IMR-90 (cell line): ENCODE measurements around the gene AKAP5. TPM values are rescaled to one million over a fixed set of nuclear protein-coding genes. Genes with fewer than 3 reads are reported as not detected.
A peak's percentile ranks its signal among the peaks of the same experiment; 100 is the strongest.

Experiments
- ATAC-seq: fragments of 200-7000 bp; cut with Tn5 transposase; 2 replicates; pipeline ENCODE4 v1.9.1; 2020; ENCODE audit warnings: low read depth, mild to moderate bottlenecking, moderate library complexity
- BruUV-seq: library from RNA; stranded (reverse); fragments of 400-500 nt; replicated peaks from 2 replicates; lab custom pipeline; 2021; lab: Mats Ljungman, UMichigan
- CTCF ChIA-PET: fragments of 300-600 bp; formaldehyde crosslinking; extraction: SDS; loops from one replicate; lab custom pipeline; 2021; ENCODE audit warnings: antibody characterized with exemption; lab: Yijun Ruan, JAX
- POLR2A ChIA-PET: fragments of 300-600 bp; sonication (Branson Sonifier 250); formaldehyde crosslinking; loops from one replicate; lab custom pipeline; 2022; ENCODE audit warnings: antibody characterized with exemption; ENCODE audit not compliant: unreplicated experiment; lab: Charles Lee
- DNase-seq: peaks from one replicate; pipeline ENCODE4 v3.0.0; 2013
- H2AFZ ChIP-seq: replicated peaks from 2 replicates; pipeline ENCODE3; 2013; ENCODE audit warnings: low read length, mild to moderate bottlenecking; ENCODE audit not compliant: poor library complexity
- H2AK5ac ChIP-seq: 2 replicates; pipeline ENCODE4 v1.6.1; 2013; ENCODE audit warnings: low read depth, low read length, inconsistent platforms
- H2AK9ac ChIP-seq: replicated peaks from 2 replicates; pipeline ENCODE3; 2013; ENCODE audit warnings: mild to moderate bottlenecking, low read depth, low read length, moderate library complexity; ENCODE audit not compliant: poor library complexity
- H2BK120ac ChIP-seq: 2 replicates; pipeline ENCODE4 v1.6.1; 2013; ENCODE audit warnings: low read depth, low read length, inconsistent platforms
- H2BK15ac ChIP-seq: 3 replicates; pipeline ENCODE4 v1.6.1; 2013; ENCODE audit warnings: low read depth, low read length, inconsistent platforms
- H2BK20ac ChIP-seq: 2 replicates; pipeline ENCODE4 v1.6.1; 2013; ENCODE audit warnings: low read depth, mild to moderate bottlenecking, inconsistent platforms, low read length, moderate library complexity
- H2BK5ac ChIP-seq: 2 replicates; pipeline ENCODE4 v1.6.1; 2013; ENCODE audit warnings: mild to moderate bottlenecking, low read depth, low read length, inconsistent platforms; ENCODE audit not compliant: poor library complexity, severe bottlenecking
- H3K14ac ChIP-seq: replicated peaks from 2 replicates; pipeline ENCODE4 v1.6.1; 2013; ENCODE audit warnings: low read depth, low read length, inconsistent platforms
- H3K18ac ChIP-seq: 2 replicates; pipeline ENCODE4 v1.6.1; 2013; ENCODE audit warnings: low read depth, low read length, control low read depth
- H3K23ac ChIP-seq: 2 replicates; pipeline ENCODE4 v1.6.1; 2013; ENCODE audit warnings: low read depth, low read length, inconsistent platforms
- H3K27ac ChIP-seq: 2 replicates; pipeline ENCODE4 v1.5.1; 2013; ENCODE audit warnings: mild to moderate bottlenecking, control low read depth, low read length; ENCODE audit not compliant: insufficient read depth
- H3K27me3 ChIP-seq: 2 replicates; pipeline ENCODE4 v1.6.1; 2013; ENCODE audit warnings: low read length; ENCODE audit not compliant: control insufficient read depth, insufficient read depth
- H3K36me3 ChIP-seq: 2 replicates; pipeline ENCODE4 v1.6.1; 2013; ENCODE audit warnings: low read length, mixed read lengths; ENCODE audit not compliant: control insufficient read depth, insufficient read depth
- H3K4ac ChIP-seq: 2 replicates; pipeline ENCODE4 v1.6.1; 2013; ENCODE audit warnings: low read depth, low read length, inconsistent platforms
- H3K4me1 ChIP-seq: 2 replicates; pipeline ENCODE4 v1.6.1; 2013; ENCODE audit warnings: low read length, mixed read lengths; ENCODE audit not compliant: control insufficient read depth, insufficient read depth
- H3K4me2 ChIP-seq: 2 replicates; pipeline ENCODE4 v1.6.1; 2013; ENCODE audit warnings: low read depth, mild to moderate bottlenecking, control low read depth, low read length, moderate library complexity
- H3K4me3 ChIP-seq: 2 replicates; pipeline ENCODE4 v1.5.1; 2013; ENCODE audit warnings: low read depth, mild to moderate bottlenecking, control low read depth, low read length, moderate library complexity; ENCODE audit not compliant: insufficient read depth
- H3K56ac ChIP-seq: 2 replicates; pipeline ENCODE4 v1.6.1; 2013; ENCODE audit warnings: low read length, inconsistent platforms; ENCODE audit not compliant: insufficient read depth; ENCODE audit errors: extremely low read depth
- H3K79me1 ChIP-seq, 2 experiments: 2 replicates each; pipeline ENCODE4 v1.6.1; 2013; ENCODE audit warnings: low read length in 2 of 2, inconsistent platforms in 1 of 2, low read depth in 1 of 2
- H3K9ac ChIP-seq: 2 replicates; pipeline ENCODE4 v1.6.1; 2013; ENCODE audit warnings: low read depth, low read length, control low read depth
- H3K9me1 ChIP-seq: 2 replicates; pipeline ENCODE4 v1.6.1; 2013; ENCODE audit warnings: low read length, inconsistent platforms; ENCODE audit not compliant: insufficient read depth
- H3K9me3 ChIP-seq: 2 replicates; pipeline ENCODE4 v1.6.1; 2013; ENCODE audit warnings: low read length; ENCODE audit not compliant: control insufficient read depth, insufficient read depth
- H4K20me1 ChIP-seq: 2 replicates; pipeline ENCODE4 v1.6.1; 2013; ENCODE audit warnings: low read length, inconsistent platforms; ENCODE audit not compliant: insufficient read depth
- H4K5ac ChIP-seq: 2 replicates; pipeline ENCODE4 v1.6.1; 2013; ENCODE audit warnings: mild to moderate bottlenecking, low read depth, low read length, control low read depth
- H4K8ac ChIP-seq, 2 experiments: 2 replicates each; pipeline ENCODE4 v1.6.1; 2013; ENCODE audit warnings: low read depth in 2 of 2, low read length in 2 of 2, control low read depth in 1 of 2, inconsistent platforms in 1 of 2
- H4K91ac ChIP-seq: 2 replicates; pipeline ENCODE4 v1.6.1; 2013; ENCODE audit warnings: low read depth, low read length, inconsistent platforms; ENCODE audit not compliant: insufficient read depth
- CHD1 ChIP-seq: IDR thresholded peaks from 2 replicates; pipeline ENCODE4 v1.6.1; 2012; ENCODE audit warnings: low read depth, low read length, improper control_type of control experiment
- ELK1 ChIP-seq: fragments of 150-350 bp; IDR thresholded peaks from 2 replicates; pipeline ENCODE4 v1.6.1; 2016; ENCODE audit warnings: low read depth, mild to moderate bottlenecking, low read length, moderate library complexity, borderline replicate concordance
- MAZ ChIP-seq: IDR thresholded peaks from 2 replicates; pipeline ENCODE4 v1.6.1; 2012; ENCODE audit warnings: low read depth, mild to moderate bottlenecking, low read length, improper control_type of control experiment, moderate library complexity, borderline replicate concordance
- RCOR1 ChIP-seq: IDR thresholded peaks from 2 replicates; pipeline ENCODE4 v1.6.1; 2012; ENCODE audit warnings: mild to moderate bottlenecking, low read length, improper control_type of control experiment; ENCODE audit not compliant: insufficient replicate concordance
- RFX5 ChIP-seq: IDR thresholded peaks from 2 replicates; pipeline ENCODE4 v1.8.0; 2012; ENCODE audit warnings: low read depth, mild to moderate bottlenecking, low read length, moderate library complexity
- USF2 ChIP-seq: fragments of 150-350 bp; IDR thresholded peaks from 2 replicates; pipeline ENCODE4 v1.6.1; 2017; ENCODE audit warnings: mild to moderate bottlenecking, antibody characterized with exemption, low read length, low read depth
- WGBS, 2 experiments: methylation state at CpG; one replicate each; pipeline versions ENCODE4 v1.1.5 to v1.1.7; 2013; ENCODE audit warnings: missing lambda C conversion rate in 2 of 2; ENCODE audit not compliant: insufficient read length in 1 of 2; ENCODE audit errors: extremely low coverage in 2 of 2; 5-methylcytosine and 5-hydroxymethylcytosine counted together
- dilution Hi-C: fragments of 300-500 bp; cut with HindIII; formaldehyde crosslinking; loops from one replicate; pipeline ENCODE4 v1.14.3; 2018; ENCODE audit warnings: low sequenced_read_pairs; ENCODE audit not compliant: unreplicated experiment
- in situ Hi-C: fragments of 300-500 bp; cut with MboI; formaldehyde crosslinking; loops from 3 replicates; pipeline ENCODE4 v1.14.3; 2019; ENCODE audit warnings: low sequenced_read_pairs, inconsistent platforms, mixed read lengths
- intact Hi-C: fragments of 100-400 bp; cut with micrococcal nuclease; formaldehyde crosslinking; loops from 2 replicates; pipeline ENCODE4 v1.10.0; 2022
- polyA plus RNA-seq, 3 experiments: library from polyadenylated mRNA; depleted of rRNA; stranded (reverse); fragments of >200 nt; gene quantifications; 2 replicates each; pipeline ENCODE4 v1.2.3, GENCODE V29; 2012; ENCODE audit warnings: low replicate concordance in 1 of 3
- total RNA-seq: library from RNA; depleted of rRNA; stranded (reverse); fragments of >200 nt; gene quantifications from 2 replicates; pipeline ENCODE4 v1.2.3, GENCODE V29; 2012

Gene AKAP5
- total and polyA plus RNA-seq, 2 of the 4 experiments (the other 2 are of a cell fraction), result 0.21 to 0.72 TPM

GRCh38 chr14:64508215-64508776, 43.0 kb downstream of the AKAP5 start:
- Histone ChIP-seq H3K56ac (no peak overlapping the region), H3K14ac (no peak overlapping the region), H3K9me3 (no peaks in the 10 kb centered on the region), H2AFZ (no peak overlapping the region), H3K4ac (no peak overlapping the region), H4K91ac (no peak overlapping the region), H3K9ac (no peak overlapping the region), H3K18ac (no peak overlapping the region), H2BK5ac (no peak overlapping the region), H3K4me3 (no peak overlapping the region), H2AK5ac (no peak overlapping the region), H4K8ac (no peak overlapping the region), H2BK20ac (no peak overlapping the region), H4K20me1 (peaks cover 77% of the 10 kb centered on the region), H3K9me1 (peaks cover 12% of the 10 kb centered on the region), H3K27ac (no peak overlapping the region), H3K4me1 (peaks cover 7% of the 10 kb centered on the region), H4K5ac (no peak overlapping the region), H2BK15ac (no peak overlapping the region), H3K23ac (peak overlapping the region; percentile 47; the same call in 1 of the 2 replicates), H3K79me1 (peaks cover 0 to 58% of the 10 kb centered on the region in 2 experiments; a peak in 2 of 4 replicates), H3K4me2 (peak overlapping the region; percentile 45), H2AK9ac (no peak overlapping the region), H3K27me3 (no peaks in the 10 kb centered on the region), H3K36me3 (no peaks in the 10 kb centered on the region), H2BK120ac (no peak overlapping the region)
- ATAC-seq (no peak), DNase-seq (no peak)
- TF ChIP-seq ELK1 (no peak), MAZ (no peak), RFX5 (no peak), RCOR1 (no peak), USF2 (no peak), CHD1 (no peak)
- CTCF ChIA-PET, result interaction anchor here (0.7 kb wide), 1 partner anchor 129 kb away, joined by 3 read pairs; no protein-coding TSS in a partner anchor
- WGBS, 2 experiments, result no CpG with 5 or more reads among the region's 1 CpG
- in situ Hi-C loops, result no loop called here
- no TSS peak for BruUV-seq
- intact Hi-C loops, result no loop called here
- dilution Hi-C loops, result no loop called here
- POLR2A ChIA-PET, result interaction anchor here (1.0 kb wide), 1 partner anchor 32 kb away, joined by 3 read pairs; the partner anchor contains the start of gene HSPA2
